Colonic mucosa (tissue), 4 donors: Measurements from ENCODE around the gene OR2T5. TPM values are rescaled to one million over a fixed set of nuclear protein-coding genes. Genes with fewer than 3 reads are reported as not detected.
"Not testable (repeated sequence)": the region's sequence is repeated elsewhere in the genome, so short reads cannot be mapped to it uniquely, and the experiment has no call there.

Experiments
- DNase-seq: peaks from one replicate; pipeline ENCODE4 v3.0.0-alpha.2; 2020
- H3K27ac ChIP-seq: fragments of 200-600 bp; one replicate; pipeline ENCODE4 v1.8.0; 2021
- H3K27me3 ChIP-seq: fragments of 200-600 bp; one replicate; pipeline ENCODE4 v1.8.0; 2021
- H3K36me3 ChIP-seq: fragments of 200-600 bp; one replicate; pipeline ENCODE4 v1.8.0; 2021
- H3K4me1 ChIP-seq: fragments of 200-600 bp; one replicate; pipeline ENCODE4 v1.8.0; 2021; ENCODE audit warnings: mild to moderate bottlenecking
- H3K4me3 ChIP-seq: fragments of 200-600 bp; one replicate; pipeline ENCODE4 v1.8.0; 2021
- H3K9ac ChIP-seq, 2 donors: one replicate each; pipeline ENCODE4 v1.7.0; 2013; ENCODE audit warnings: control low read depth in 2 of 2, low read depth in 2 of 2, low read length in 2 of 2
- H3K9me3 ChIP-seq: fragments of 200-600 bp; one replicate; pipeline ENCODE4 v1.8.0; 2021
- intact Hi-C: fragments of 100-400 bp; cut with DNase I; formaldehyde crosslinking; loops from one replicate; pipeline ENCODE4 v1.14.1; 2022
- total RNA-seq, 2 donors: library from RNA; stranded (reverse); fragmentation: NEBNext Ultra II Directional in 1 of 2; extraction: Animal tissue kit (Norgen Biotek cat#: 25700) in 1 of 2; gene quantifications; one replicate each; pipeline ENCODE4 v1.2.1, GENCODE V29; 2021
- donor health status: healthy.
- donor health status: DM: no; HTN: no; CAD: no.
- donor health status: DM: no; HTN: no; CAD: no.

OR2T5 gene, protein sequence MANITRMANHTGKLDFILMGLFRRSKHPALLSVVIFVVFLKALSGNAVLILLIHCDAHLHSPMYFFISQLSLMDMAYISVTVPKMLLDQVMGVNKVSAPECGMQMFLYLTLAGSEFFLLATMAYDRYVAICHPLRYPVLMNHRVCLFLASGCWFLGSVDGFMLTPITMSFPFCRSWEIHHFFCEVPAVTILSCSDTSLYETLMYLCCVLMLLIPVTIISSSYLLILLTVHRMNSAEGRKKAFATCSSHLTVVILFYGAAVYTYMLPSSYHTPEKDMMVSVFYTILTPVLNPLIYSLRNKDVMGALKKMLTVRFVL
- not detected for total RNA-seq

DNA sequence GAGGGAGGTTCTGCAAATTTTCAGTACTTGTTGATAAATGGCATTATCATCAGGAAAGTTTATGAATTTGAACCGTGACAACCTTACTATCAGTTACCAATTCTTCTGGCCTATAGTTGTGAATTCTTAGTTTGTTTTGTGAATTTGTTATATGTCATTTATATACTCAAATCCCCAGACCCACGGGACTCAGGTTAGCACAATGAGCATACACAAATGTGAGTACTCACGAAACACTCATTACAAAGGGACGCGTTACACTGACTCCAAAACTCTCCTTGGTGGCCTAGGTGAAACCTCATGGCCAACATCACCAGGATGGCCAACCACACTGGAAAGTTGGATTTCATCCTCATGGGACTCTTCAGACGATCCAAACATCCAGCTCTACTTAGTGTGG lies at the start of gene OR2T5:
TSS of gene OR2T5 (plus strand) at position 301 of the 400 bp plus-strand sequence. CDS start at position 301, 0 bp downstream.
- DNase-seq, H3K27ac ChIP-seq, H3K36me3 ChIP-seq, H3K27me3 ChIP-seq, H3K4me1 ChIP-seq, H3K9ac ChIP-seq, H3K9me3 ChIP-seq, intact Hi-C loops, H3K4me3 ChIP-seq: not testable (repeated sequence)

DNA sequence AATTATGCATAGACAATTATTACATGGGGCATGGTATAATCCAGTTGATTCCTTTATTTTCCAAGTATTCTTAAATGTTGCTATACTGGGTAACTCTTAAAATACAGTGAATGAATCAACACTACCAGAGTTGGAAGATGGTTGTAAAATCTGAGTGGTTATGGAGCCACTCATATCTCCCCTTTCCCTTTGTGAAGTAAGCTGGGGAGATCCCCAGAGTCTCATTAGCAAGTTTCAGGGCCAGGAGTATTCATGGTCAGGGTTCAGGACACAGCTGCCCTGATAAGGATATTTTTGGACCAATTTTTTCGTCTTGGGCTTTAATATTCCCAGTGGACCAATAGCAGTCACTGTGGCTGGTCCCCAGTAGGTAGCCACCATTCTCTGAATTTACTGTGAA lies 49.7 kb upstream of the OR2T5 start:
- H3K27ac ChIP-seq, DNase-seq, H3K4me3 ChIP-seq, H3K27me3 ChIP-seq, H3K36me3 ChIP-seq, H3K4me1 ChIP-seq, H3K9ac ChIP-seq, H3K9me3 ChIP-seq, intact Hi-C loops: not testable (repeated sequence)

DNA sequence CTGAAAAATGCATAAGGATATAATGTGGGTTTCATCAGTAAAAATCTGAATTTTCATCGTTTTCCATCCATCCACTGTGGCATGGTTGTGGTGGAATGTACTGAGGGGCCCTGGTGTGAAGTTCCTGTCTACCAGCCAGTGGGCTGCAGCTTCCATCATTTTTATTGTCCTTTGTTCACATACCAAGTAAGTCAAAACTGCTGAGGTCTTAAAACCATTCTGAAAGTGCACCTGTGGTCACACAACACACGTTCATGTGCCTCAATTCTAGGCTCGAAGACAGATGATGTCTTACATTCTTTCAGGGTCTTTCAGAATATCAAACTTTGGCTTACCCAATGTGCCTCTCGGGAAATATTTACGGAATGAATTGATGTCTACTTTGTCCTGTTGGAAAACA lies 49.1 kb upstream of the OR2T5 start:
- H3K9ac ChIP-seq, H3K27me3 ChIP-seq, DNase-seq, H3K9me3 ChIP-seq, H3K36me3 ChIP-seq, intact Hi-C loops, H3K4me3 ChIP-seq, H3K4me1 ChIP-seq, H3K27ac ChIP-seq: not testable (repeated sequence)

DNA sequence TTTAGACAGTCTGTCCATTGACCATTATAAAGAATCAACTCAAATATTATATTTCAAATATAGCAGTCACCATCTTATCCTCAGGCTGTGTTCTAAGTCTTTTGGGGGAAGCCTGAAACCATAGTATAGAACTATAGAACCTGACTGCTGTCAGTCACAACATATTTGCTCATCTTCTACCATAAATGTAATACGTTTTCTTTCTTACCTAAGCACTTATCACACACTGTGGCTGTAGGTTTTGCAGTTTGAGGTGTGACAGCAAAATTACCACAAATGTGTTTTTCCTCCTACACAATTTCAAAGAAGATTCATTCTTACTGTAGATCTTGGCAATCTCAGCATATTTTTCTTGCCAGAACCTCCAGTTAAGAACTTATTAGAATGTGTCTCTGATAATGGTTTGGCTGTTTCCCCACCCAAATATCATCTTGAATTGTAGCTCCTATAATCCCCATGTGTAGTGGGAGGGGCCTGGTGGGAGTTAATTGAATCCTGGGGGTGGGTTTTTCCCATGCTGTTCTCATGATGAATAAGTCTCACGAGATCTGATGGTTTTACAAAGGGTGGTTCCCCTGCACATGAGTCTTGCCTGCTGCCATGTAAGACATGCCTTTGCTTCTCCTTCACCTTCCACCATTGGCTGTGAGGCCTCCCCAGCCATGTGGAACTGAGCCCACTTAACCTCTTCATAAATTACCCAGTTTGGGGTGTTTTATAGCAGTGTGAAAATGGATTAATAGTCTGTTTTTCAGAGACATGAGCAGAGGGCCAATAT lies 45.7 kb upstream of the OR2T5 start:
- H3K9me3 ChIP-seq, intact Hi-C loops, H3K27me3 ChIP-seq, H3K4me3 ChIP-seq, H3K36me3 ChIP-seq, DNase-seq, H3K9ac ChIP-seq, H3K4me1 ChIP-seq, H3K27ac ChIP-seq: not testable (repeated sequence)

DNA sequence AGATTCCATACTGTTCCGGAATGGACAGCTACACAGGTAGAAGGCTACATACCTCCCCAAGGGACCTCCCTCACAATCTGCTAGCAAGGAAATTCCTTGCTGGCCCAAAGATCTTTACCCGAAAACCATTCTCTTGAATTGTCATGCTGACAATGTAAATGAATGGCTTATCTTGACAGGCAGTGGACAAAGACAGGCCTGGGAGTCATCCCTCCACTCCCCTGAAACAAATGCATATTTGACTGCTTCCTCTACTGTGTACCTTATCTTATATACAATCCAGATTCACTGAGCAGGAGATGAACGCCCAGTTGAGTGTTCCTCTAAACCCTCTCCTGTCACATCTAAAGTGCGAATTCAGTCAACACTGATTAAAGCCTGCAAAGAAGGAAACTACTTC lies 43.8 kb upstream of the OR2T5 start:
- H3K9me3 ChIP-seq, H3K36me3 ChIP-seq, H3K27me3 ChIP-seq, H3K27ac ChIP-seq, H3K9ac ChIP-seq, DNase-seq, intact Hi-C loops, H3K4me3 ChIP-seq, H3K4me1 ChIP-seq: not testable (repeated sequence)

DNA sequence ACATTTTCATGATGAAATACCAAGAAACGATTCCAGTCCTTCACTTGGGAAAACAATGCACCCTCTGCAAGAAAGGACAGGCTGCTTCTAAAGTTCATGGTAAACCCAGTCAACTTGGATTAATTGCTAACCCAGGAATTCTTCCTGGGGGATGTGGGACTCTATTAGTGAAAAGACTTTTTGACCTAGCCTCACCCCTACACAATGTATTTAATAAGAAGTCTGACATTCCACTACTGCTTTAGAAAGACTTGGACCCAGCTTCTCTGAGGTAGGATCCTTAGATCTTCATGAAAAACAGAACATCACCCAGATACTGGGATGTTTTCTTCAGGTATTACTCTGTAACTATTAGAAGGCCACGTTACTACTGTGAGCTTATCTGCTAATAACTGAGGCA lies 43.0 kb upstream of the OR2T5 start, which contains the start of gene OR2T2:
TSS of gene OR2T2 (plus strand) at position 239 of the 400 bp plus-strand sequence. CDS start 7,161 bp downstream, outside the sequence.
- H3K27ac ChIP-seq, H3K9ac ChIP-seq, DNase-seq, H3K9me3 ChIP-seq, H3K4me1 ChIP-seq, H3K4me3 ChIP-seq, H3K27me3 ChIP-seq, intact Hi-C loops, H3K36me3 ChIP-seq: not testable (repeated sequence)

DNA sequence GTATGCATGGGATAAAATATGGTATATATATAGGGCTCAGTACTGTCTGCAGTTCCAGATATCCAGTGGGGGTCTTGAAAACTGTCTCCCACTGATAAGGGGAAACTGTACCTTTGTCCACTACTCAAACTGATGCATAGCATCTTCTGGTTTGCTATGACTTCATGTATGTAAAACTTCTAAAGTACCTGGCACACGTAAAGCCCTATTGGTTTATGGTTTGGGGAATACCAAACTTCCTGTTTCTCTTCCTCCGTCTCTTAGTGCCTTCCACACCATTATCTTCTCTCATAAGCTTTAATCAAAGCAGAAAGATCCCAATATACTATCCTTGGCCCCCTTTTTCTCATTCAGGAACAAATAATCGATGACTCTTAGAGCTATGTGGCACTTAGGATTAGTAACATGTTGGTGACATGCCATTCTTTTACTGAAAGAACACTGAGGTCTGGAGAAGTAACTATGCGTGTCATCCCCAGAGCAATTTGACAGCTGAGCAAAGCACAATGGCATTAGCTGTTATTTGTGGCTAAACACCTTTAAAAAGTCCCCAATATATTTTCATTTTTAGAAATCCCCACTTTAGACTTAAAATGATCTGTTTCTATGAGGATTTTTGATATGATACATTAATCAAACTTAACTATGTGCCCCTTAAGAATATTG lies 39.8 kb upstream of the OR2T5 start:
- H3K9me3 ChIP-seq, H3K4me1 ChIP-seq, intact Hi-C loops, H3K9ac ChIP-seq, H3K4me3 ChIP-seq, H3K27me3 ChIP-seq, H3K36me3 ChIP-seq, DNase-seq, H3K27ac ChIP-seq: not testable (repeated sequence)

DNA sequence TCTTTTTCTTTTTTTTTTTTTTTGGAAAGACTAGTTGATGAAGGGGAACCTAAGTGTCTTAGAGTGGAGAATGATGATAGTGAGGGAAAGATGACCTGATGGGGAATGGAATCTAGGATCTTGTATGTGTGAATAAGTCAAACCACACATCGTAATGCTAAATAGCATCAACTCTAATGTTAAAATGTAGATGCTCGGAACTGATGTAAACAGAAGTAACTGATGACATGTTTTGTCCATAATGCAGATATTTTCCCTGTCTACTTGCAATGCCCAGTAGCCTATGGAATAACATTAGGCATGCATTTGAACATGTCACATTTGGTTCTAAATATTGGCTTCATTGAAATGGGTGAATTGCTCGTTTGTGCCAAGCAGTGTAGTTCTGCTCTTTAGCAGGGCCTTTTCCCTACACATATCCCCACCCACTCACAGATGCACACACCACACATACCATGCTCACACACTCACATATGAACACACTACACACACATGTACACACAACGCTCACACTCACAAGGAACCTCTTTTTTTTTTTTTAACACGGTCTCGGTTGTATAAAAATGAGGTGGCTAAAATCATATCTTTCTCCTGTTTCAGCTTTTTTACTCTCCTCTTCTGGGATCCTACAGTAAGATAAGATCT lies 38.4 kb upstream of the OR2T5 start:
- not testable (repeated sequence) for DNase-seq

DNA sequence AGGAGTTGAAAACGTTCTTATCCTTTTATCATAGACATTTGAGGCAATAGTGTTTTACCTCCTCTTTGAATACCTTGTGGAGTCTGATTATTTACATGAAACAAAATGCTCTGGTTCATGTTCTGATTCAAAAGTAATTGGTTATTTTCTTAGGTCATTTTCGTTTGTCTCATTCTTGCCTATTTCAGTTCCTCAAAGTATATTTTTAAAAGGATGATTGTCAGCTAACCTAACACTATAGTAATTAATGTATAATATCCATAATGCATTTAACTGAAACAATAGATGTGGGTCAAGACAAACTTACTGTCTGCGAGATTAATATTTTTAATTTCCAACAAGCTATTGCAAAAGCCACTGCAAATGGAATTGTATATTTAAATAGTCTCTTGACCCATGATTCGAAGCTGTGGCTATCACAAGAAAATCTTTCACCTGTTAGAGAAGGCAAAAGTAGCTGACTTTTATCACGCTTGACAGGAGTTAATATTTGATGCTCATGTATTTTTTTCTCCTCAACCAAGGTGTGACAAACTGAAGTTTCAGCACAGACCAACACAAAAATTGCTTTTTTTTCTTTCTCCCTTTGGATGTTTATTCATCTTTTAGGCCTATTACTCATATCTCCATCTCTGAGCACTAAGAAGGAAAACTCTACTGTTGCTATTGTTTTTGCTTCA lies 37.8 kb upstream of the OR2T5 start:
- H3K9ac ChIP-seq, H3K27me3 ChIP-seq, H3K9me3 ChIP-seq, H3K36me3 ChIP-seq, H3K4me3 ChIP-seq, H3K4me1 ChIP-seq, intact Hi-C loops, H3K27ac ChIP-seq, DNase-seq: not testable (repeated sequence)

More for the DNA sequence above, 38.4 kb upstream of the OR2T5 start:
- H3K27ac ChIP-seq, H3K4me1 ChIP-seq, H3K27me3 ChIP-seq, H3K4me3 ChIP-seq, H3K9ac ChIP-seq, H3K36me3 ChIP-seq, intact Hi-C loops, H3K9me3 ChIP-seq: not testable (repeated sequence)

DNA sequence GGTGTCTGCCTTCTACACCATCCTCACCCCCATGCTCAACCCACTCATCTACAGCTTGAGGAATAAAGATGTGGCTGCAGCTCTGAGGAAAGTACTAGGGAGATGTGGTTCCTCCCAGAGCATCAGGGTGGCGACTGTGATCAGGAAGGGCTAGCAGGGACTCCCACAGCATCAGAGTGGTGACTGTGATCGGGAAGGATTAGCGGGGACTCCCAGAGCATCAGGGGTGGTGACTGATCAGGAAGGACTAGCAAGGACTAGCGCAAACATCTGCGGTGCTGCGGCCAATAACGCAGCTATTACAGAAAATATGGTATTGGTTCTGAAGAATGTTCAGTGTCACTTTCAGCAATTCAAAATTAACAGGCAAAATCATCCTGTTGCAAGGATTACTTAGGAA lies 34.8 kb upstream of the OR2T5 start:
- H3K4me3 ChIP-seq, intact Hi-C loops, H3K36me3 ChIP-seq, DNase-seq, H3K4me1 ChIP-seq, H3K27ac ChIP-seq, H3K9me3 ChIP-seq, H3K27me3 ChIP-seq, H3K9ac ChIP-seq: not testable (repeated sequence)

DNA sequence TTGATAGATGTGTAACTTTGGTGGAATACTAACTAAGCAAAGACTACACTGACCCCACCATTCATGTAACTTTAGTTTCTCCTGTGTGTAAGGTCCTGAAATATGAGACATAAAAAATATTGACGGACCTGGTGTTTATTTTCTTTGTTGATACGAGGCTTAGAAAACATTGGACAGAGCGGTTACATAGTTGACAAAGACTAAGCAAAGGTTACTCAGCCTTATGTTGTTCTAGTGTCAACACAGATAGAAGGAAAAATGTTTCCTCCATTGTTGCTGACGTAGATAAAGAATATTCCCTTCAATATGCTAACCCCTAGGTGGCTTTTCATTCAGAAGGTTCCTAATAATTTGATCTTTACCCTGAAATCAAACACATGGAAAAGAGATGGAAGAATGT lies 33.3 kb upstream of the OR2T5 start:
- H3K4me1 ChIP-seq, DNase-seq, H3K4me3 ChIP-seq, intact Hi-C loops, H3K9ac ChIP-seq, H3K9me3 ChIP-seq, H3K36me3 ChIP-seq, H3K27me3 ChIP-seq, H3K27ac ChIP-seq: not testable (repeated sequence)

DNA sequence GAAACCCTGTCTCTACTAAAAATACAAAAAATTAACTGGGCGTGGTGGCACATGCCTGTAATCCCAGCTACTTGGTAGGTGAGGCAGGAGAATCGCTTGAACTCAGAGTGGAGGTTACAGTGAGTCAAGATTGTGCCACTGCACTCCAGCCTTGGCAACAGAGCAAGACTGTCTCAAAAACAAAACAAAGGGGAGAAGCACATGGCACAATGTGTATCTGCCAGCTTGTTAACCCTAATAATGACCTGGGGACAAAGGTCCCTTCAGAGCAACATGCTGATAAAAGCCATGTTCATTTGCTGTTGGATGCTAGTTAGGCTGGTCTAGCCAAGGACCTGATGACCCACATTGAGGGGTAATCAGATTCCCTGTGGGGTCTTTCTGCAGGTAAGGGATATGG lies 31.8 kb upstream of the OR2T5 start:
- intact Hi-C loops, H3K27ac ChIP-seq, H3K36me3 ChIP-seq, H3K9me3 ChIP-seq, H3K4me3 ChIP-seq, H3K9ac ChIP-seq, DNase-seq, H3K27me3 ChIP-seq, H3K4me1 ChIP-seq: not testable (repeated sequence)
